ENCODE measurements around the gene KRIT1.

- TF ChIP-seq CSDC2 (CRISPR knock-in tag; IDR thresholded peaks at IDR 0.05), result no peak
- TF ChIP-seq RARB (CRISPR knock-in tag; IDR thresholded peaks at IDR 0.05), result no peak
- no peak for TF ChIP-seq CREB5 (CRISPR knock-in tag; IDR thresholded peaks at IDR 0.05; ENCODE audit: low read depth)
- TF ChIP-seq PATZ1 (CRISPR knock-in tag; IDR thresholded peaks at IDR 0.05; ENCODE audit: borderline replicate concordance), result no peak
Observed at GRCh38 chr7:92177362-92177761, 68.4 kb downstream of the KRIT1 start.

Measured in SK-N-SH treated with all-trans-retinoic acid at 6 μM for 48 hours (cell line).